ENCODE results near the gene TOMM20.

Gene TOMM20

GRCh38 chr1:235151033-235151432 is 22.4 kb upstream of the TOMM20 start:
- H3K4me3 ChIP-seq (ENCODE audit: low read length), result no peak overlapping the region
- TF ChIP-seq ZNF274 (IDR thresholded peaks at IDR 0.05; ENCODE audit: low read depth, low read length), result no peak

GRCh38 chr1:235149824-235150223 is 21.2 kb upstream of the TOMM20 start:
- H3K4me3 ChIP-seq (ENCODE audit: low read length), result no peak overlapping the region
- TF ChIP-seq ZNF274 (IDR thresholded peaks at IDR 0.05; ENCODE audit: low read depth, low read length), result no peak

- TF ChIP-seq ZNF274 (IDR thresholded peaks at IDR 0.05; ENCODE audit: low read depth, low read length), result no peak
- H3K4me3 ChIP-seq (ENCODE audit: low read length), result no peak overlapping the region
These were observed 18.6 kb upstream of the TOMM20 start for GRCh38 chr1:235147269-235147668.

GRCh38 chr1:235145639-235146038 is 17.0 kb upstream of the TOMM20 start:
- H3K4me3 ChIP-seq (ENCODE audit: low read length), result no peak overlapping the region
- no peak for TF ChIP-seq ZNF274 (IDR thresholded peaks at IDR 0.05; ENCODE audit: low read depth, low read length)

- no peak overlapping the region for H3K4me3 ChIP-seq (ENCODE audit: low read length)
- TF ChIP-seq ZNF274 (IDR thresholded peaks at IDR 0.05; ENCODE audit: low read depth, low read length), result no peak
These were observed 14.4 kb upstream of the TOMM20 start for GRCh38 chr1:235142991-235143390.

DNA sequence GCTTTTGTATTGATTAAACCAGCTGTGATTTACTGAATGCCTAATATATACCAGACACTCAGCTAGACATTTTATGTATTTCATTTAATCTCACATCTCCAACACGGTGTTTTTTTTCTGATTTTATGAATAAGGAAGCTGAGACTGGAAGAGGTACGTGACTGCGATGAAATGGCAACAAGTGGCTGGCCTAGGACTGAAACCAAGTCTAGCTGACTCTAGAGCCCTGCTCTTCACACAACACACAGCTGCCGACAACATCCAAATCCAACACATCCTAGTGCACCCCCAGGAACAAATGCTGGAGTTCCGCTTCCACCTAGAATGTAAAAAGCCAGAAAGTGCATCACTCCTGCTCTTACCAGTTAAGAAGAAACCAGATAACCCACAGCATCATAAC is 10.7 kb upstream of the TOMM20 start:
- H3K4me3 ChIP-seq (ENCODE audit: low read length), result no peak overlapping the region
- no peak for TF ChIP-seq ZNF274 (IDR thresholded peaks at IDR 0.05; ENCODE audit: low read depth, low read length)

- no peak for TF ChIP-seq ZNF274 (IDR thresholded peaks at IDR 0.05; ENCODE audit: low read depth, low read length)
- H3K4me3 ChIP-seq (ENCODE audit: low read length), result no peak overlapping the region
These were observed 10.2 kb upstream of the TOMM20 start for GRCh38 chr1:235138821-235139220.

DNA sequence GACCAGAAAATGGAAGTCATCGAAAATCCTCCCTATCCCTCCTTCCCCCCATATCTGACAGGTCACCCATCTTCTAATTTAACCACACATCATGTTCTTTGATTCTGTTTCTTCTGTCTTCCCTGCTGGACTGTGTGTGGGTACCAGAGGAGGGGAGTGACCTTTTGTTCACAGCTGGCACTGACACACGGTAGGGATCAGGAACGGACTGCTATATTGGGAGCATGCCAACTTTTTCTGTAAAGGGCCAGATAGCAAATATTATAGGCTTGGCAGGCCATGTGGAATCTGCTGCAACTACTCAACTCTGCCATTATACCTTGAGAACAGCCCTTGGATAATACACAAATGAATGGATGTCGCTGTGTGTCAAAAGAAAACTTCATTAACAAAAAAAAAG is 7.5 kb upstream of the TOMM20 start:
- no peak for TF ChIP-seq ZNF274 (IDR thresholded peaks at IDR 0.05; ENCODE audit: low read depth, low read length)
- no peak overlapping the region for H3K4me3 ChIP-seq (ENCODE audit: low read length)

DNA sequence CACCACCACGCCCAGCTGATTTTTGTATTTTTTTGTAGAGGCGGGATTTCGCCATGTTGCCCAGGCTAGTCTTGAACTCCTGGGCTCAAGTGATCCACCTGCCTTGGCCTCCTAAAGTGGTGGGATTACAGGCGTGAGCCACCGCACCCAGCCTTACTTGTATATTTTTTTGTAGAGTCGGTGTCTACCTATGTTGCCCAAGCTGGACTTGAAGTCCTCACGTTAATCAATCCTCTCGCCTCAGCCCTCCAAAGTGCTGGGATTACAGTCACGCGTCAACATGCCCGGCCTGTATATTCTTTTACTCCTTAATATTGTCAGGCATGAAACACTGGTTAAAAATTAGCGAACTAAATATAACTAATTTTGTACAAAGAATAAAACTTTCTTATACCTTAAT is 5.5 kb upstream of the TOMM20 start:
- no peak overlapping the region for H3K4me3 ChIP-seq (ENCODE audit: low read length)
- no peak for TF ChIP-seq ZNF274 (IDR thresholded peaks at IDR 0.05; ENCODE audit: low read depth, low read length)

DNA sequence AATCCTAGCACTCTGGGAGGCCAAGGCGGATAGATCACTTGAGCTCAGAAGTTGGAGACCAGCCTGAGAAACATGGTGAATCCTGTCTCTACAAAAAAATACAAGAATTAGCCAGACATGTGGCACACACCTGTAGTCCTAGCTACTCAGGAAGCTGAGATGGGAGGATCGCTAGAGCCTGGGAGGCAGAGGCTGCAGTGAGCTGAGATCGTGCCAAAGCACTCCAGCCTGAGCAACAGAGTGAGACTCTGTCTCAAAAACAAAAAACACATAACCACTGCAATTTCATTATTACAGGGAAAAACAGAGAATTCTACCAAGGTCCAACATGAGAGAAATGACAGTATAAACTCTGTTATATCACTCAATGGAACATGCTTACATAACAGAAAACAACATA is 4.4 kb upstream of the TOMM20 start:
- H3K4me3 ChIP-seq (ENCODE audit: low read length), result no peak overlapping the region
- no peak for TF ChIP-seq ZNF274 (IDR thresholded peaks at IDR 0.05; ENCODE audit: low read depth, low read length)

GRCh38 chr1:235131961-235132360 is 3.3 kb upstream of the TOMM20 start:
- TF ChIP-seq ZNF274 (IDR thresholded peaks at IDR 0.05; ENCODE audit: low read depth, low read length), result no peak
- H3K4me3 ChIP-seq (ENCODE audit: low read length), result no peak overlapping the region

- H3K4me3 ChIP-seq (ENCODE audit: low read length), result no peak overlapping the region
- no peak for TF ChIP-seq ZNF274 (IDR thresholded peaks at IDR 0.05; ENCODE audit: low read depth, low read length)
These were observed 2.2 kb upstream of the TOMM20 start for GRCh38 chr1:235130766-235131270.

DNA sequence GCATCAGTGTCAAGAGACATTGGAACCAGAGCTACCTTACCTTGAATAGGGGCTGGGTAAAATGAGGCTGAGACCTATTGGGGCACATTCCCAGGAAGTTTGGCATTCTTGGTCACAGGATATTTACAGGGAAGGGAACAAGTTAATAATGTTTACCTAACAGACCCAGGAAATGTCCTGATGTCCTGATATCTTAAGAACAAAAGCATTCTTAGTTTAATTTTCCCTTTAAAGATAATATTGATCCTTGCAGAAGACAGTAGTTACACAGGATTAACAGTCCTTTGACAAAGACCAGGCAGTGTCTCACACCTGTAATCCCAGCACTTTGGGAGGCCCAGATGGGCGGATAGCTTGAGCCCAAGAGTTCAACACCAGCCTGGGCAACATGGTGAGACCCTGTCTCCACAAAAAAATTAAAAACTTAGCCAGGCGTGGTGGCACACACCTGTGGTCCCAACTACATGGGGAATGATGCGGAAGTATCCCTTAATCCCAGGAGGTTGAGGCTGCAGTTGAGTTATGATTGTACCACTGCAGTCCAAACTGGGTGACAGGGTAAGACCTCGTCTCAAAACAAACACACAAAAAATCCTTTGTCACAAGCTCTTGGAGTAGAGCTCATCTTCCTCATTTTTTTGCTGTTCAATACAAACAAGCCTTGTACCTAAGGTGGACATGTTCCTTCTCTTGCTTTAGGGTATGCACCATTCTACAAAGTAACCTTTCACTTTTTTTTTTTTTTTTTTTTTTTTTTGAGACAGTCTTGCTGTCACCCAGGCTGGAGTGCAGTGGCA is 1.3 kb upstream of the TOMM20 start:
- no peak for TF ChIP-seq ZNF274 (IDR thresholded peaks at IDR 0.05; ENCODE audit: low read depth, low read length)
- no peak overlapping the region for H3K4me3 ChIP-seq (ENCODE audit: low read length)

DNA sequence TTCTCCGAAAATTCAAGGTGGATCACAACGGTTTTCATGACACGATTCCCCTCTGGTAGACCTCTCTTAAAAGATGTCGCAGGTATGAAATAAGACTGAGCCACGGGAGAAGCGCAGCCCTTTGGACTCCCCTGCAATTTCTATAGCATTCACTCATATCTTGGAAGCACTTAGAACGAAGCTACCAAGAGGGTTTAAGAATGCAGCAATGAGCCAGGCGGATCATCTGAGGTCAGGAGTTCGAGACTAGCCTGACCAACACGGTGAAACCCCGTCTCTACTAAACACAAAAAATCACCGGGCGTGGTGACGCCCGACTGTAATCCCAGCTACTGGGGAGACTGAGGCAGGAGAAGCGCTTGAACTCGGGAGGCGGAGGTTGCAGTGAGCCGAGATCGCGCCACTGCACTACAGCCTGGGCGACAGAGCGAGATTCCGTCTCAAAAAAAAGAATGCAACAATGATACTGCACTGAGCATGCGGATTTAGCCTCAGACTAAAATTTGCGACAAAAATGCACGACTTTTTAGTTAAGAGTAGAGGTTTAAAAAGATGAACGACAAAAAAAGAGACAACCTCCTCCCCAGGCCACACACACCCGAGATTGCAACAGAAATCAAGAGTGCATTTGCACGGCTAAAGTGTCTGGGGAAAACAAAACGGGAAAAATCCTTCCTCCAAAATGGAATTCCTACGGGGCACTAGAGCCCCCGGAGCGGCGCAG is 743 bp downstream of the TOMM20 start:
- no peak for TF ChIP-seq ZNF274 (IDR thresholded peaks at IDR 0.05; ENCODE audit: low read depth, low read length)
- H3K4me3 ChIP-seq (ENCODE audit: low read length), result peak overlapping the region; percentile 82

DNA sequence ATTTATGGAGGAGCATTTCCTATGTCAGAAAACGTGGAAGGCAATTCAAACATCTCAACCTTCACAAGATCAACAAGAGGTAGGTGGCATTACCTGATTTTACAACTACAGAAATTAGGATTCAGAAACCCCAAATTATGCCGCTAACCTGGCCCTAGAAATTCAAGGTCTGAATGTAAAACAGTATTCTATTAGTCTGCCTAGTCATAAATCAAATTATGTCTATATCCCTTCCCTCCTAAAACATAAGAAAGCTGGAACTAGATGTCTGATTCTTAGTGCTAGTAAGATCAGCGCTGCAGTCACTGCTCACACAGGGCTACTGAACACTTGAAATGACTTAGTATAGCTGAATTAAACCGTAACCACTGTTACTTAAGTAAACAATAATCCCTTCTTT is 1.4 kb downstream of the TOMM20 start:
- no peak for TF ChIP-seq ZNF274 (IDR thresholded peaks at IDR 0.05; ENCODE audit: low read depth, low read length)
- H3K4me3 ChIP-seq (ENCODE audit: low read length), result peak overlapping the region; percentile 82

All from GM08714 (cell line).